Measurements from ENCODE around the gene CD63. TPM values are rescaled to one million over a fixed set of nuclear protein-coding genes. Genes with fewer than 3 reads are reported as not detected.

CD63 gene
- polyA plus RNA-seq, 1 donor from 2014 or later, result 217 TPM

DNA sequence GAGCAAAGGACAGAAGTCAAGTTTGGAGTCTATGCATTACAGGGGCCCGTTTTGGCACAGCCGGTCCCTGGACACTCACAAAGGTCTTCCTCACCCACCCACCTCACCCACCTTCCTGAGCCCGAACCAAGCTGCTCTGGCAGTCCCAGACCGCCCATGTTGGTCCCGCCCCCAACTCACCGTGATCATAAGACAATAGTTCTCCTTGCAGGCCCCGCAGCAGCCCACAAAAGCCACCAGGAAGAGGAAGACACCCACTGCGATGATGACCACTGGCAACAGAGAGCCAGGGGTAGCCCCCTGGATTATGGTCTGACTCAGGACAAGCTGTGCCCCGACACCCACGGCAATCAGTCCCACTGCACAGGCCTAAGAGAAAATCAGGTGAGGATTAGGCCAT lies 1.8 kb downstream of the CD63 start:
- Histone ChIP-seq H2AFZ (ENCODE audit: low read depth, low read length) (no peak overlapping the region), H3F3A (ENCODE audit: insufficient read depth, low read length, poor library complexity, severe bottlenecking) (no peaks in the 10 kb centered on the region), H3K9me2 (ENCODE audit: insufficient read depth, low read length) (no peaks in the 10 kb centered on the region), H3K36me3 (ENCODE audit: insufficient read depth, low read length) (peaks cover 3% of the 10 kb centered on the region), H3K27ac (ENCODE audit: low read length) (no peak overlapping the region), H3K9me3 (ENCODE audit: low read length) (no peaks in the 10 kb centered on the region), H3K9ac (ENCODE audit: low read length) (peak overlapping the region; percentile 97), H3K4me3 (ENCODE audit: low read length) (peak overlapping the region; percentile 91), H3K4me2 (ENCODE audit: low read length) (peak overlapping the region; percentile 90), H3K79me2 (replicated peaks; ENCODE audit: insufficient read depth, low read length) (peaks cover 19% of the 10 kb centered on the region), H4K20me1 (ENCODE audit: insufficient read depth) (no peaks in the 10 kb centered on the region), H3K27me3 (ENCODE audit: insufficient read depth, low read depth, low read length) (no peaks in the 10 kb centered on the region)
- TF ChIP-seq, protein P1, sequence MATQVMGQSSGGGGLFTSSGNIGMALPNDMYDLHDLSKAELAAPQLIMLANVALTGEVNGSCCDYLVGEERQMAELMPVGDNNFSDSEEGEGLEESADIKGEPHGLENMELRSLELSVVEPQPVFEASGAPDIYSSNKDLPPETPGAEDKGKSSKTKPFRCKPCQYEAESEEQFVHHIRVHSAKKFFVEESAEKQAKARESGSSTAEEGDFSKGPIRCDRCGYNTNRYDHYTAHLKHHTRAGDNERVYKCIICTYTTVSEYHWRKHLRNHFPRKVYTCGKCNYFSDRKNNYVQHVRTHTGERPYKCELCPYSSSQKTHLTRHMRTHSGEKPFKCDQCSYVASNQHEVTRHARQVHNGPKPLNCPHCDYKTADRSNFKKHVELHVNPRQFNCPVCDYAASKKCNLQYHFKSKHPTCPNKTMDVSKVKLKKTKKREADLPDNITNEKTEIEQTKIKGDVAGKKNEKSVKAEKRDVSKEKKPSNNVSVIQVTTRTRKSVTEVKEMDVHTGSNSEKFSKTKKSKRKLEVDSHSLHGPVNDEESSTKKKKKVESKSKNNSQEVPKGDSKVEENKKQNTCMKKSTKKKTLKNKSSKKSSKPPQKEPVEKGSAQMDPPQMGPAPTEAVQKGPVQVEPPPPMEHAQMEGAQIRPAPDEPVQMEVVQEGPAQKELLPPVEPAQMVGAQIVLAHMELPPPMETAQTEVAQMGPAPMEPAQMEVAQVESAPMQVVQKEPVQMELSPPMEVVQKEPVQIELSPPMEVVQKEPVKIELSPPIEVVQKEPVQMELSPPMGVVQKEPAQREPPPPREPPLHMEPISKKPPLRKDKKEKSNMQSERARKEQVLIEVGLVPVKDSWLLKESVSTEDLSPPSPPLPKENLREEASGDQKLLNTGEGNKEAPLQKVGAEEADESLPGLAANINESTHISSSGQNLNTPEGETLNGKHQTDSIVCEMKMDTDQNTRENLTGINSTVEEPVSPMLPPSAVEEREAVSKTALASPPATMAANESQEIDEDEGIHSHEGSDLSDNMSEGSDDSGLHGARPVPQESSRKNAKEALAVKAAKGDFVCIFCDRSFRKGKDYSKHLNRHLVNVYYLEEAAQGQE (IDR thresholded peaks at IDR 0.05; ENCODE audit: borderline replicate concordance), result no peak
- TF ChIP-seq EZH2 (IDR thresholded peaks at IDR 0.05; ENCODE audit: borderline replicate concordance, insufficient read depth, low read length, poor library complexity, severe bottlenecking) (no peak), POLR2AphosphoS5 (IDR thresholded peaks at IDR 0.05) (no peak), RAD21 (conservative IDR thresholded peaks at IDR 0.05) (no peak), TAF1 (IDR thresholded peaks at IDR 0.05; ENCODE audit: low read depth) (no peak), MXI1 (conservative IDR thresholded peaks at IDR 0.05; ENCODE audit: poor library complexity, severe bottlenecking) (no peak), SMC3 (conservative IDR thresholded peaks at IDR 0.05; ENCODE audit: poor library complexity) (no peak)

DNA sequence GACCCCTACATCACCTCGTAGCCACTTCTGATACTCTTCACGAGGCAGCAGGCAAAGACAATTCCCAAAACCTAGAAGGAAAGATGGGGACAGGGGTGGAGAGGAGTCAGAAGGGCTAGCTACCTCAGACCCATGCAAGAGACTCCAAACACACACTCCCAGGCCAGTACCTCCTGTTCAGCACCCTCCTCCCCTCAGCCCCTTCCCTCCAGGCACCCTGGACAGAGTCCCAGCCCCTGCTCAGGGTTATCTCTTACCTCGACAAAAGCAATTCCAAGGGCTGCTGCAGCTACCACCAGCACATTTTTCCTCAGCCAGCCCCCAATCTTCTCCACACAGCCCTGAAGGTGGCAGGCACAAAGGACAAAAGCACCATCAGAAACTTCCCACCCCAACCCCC lies 3.3 kb downstream of the CD63 start:
- no peak overlapping the region for H3K4me2 ChIP-seq (ENCODE audit: low read length)
- no peaks in the 10 kb centered on the region for H3K9me2 ChIP-seq (ENCODE audit: insufficient read depth, low read length)
- H2AFZ ChIP-seq (ENCODE audit: low read depth, low read length), result no peak overlapping the region
- no peak for TF ChIP-seq SMC3 (conservative IDR thresholded peaks at IDR 0.05; ENCODE audit: poor library complexity)
- TF ChIP-seq, protein P2, sequence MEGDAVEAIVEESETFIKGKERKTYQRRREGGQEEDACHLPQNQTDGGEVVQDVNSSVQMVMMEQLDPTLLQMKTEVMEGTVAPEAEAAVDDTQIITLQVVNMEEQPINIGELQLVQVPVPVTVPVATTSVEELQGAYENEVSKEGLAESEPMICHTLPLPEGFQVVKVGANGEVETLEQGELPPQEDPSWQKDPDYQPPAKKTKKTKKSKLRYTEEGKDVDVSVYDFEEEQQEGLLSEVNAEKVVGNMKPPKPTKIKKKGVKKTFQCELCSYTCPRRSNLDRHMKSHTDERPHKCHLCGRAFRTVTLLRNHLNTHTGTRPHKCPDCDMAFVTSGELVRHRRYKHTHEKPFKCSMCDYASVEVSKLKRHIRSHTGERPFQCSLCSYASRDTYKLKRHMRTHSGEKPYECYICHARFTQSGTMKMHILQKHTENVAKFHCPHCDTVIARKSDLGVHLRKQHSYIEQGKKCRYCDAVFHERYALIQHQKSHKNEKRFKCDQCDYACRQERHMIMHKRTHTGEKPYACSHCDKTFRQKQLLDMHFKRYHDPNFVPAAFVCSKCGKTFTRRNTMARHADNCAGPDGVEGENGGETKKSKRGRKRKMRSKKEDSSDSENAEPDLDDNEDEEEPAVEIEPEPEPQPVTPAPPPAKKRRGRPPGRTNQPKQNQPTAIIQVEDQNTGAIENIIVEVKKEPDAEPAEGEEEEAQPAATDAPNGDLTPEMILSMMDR (IDR thresholded peaks at IDR 0.05; ENCODE audit: poor library complexity, severe bottlenecking), result no peak
- TF ChIP-seq POLR2AphosphoS5 (IDR thresholded peaks at IDR 0.05), result no peak
- H3K4me3 ChIP-seq (ENCODE audit: low read length), result no peak overlapping the region
- no peak overlapping the region for H3K27ac ChIP-seq (ENCODE audit: low read length)
- peaks cover 3% of the 10 kb centered on the region for H3K36me3 ChIP-seq (ENCODE audit: insufficient read depth, low read length)
- H3F3A ChIP-seq (ENCODE audit: insufficient read depth, low read length, poor library complexity, severe bottlenecking), result no peaks in the 10 kb centered on the region
- H3K27me3 ChIP-seq (ENCODE audit: insufficient read depth, low read depth, low read length), result no peaks in the 10 kb centered on the region
- H3K9me3 ChIP-seq (ENCODE audit: low read length), result no peaks in the 10 kb centered on the region
- H4K20me1 ChIP-seq (ENCODE audit: insufficient read depth), result no peaks in the 10 kb centered on the region
- H3K9ac ChIP-seq (ENCODE audit: low read length), result no peak overlapping the region
- H3K79me2 ChIP-seq (replicated peaks; ENCODE audit: insufficient read depth, low read length), result peaks cover 17% of the 10 kb centered on the region

DNA sequence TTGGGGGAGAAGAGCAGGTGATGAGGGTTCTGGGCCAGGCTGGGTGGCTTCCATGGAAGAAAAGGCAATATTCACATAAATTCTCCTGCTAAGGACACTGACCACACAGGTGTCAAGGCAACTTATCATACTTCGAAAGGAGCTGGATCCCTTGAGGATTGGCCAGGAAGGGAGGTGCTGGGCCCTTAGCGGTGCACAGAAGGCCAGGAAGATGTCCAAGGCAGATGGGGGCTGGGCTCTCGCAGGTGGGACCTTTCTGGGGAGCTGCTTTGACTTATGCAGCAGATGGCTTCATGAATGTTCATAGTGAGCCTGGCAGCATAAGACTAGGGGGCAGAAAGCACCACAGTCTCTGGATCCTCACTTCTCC lies 3.9 kb downstream of the CD63 start:
- Histone ChIP-seq H3K27ac (ENCODE audit: low read length) (no peak overlapping the region), H3K79me2 (replicated peaks; ENCODE audit: insufficient read depth, low read length) (peaks cover 17% of the 10 kb centered on the region), H3K9me3 (ENCODE audit: low read length) (no peaks in the 10 kb centered on the region), H3K4me2 (ENCODE audit: low read length) (no peak overlapping the region), H2AFZ (ENCODE audit: low read depth, low read length) (no peak overlapping the region), H3K4me3 (ENCODE audit: low read length) (no peak overlapping the region), H3K9ac (ENCODE audit: low read length) (no peak overlapping the region), H3K27me3 (ENCODE audit: insufficient read depth, low read depth, low read length) (no peaks in the 10 kb centered on the region), H3K36me3 (ENCODE audit: insufficient read depth, low read length) (peaks cover 3% of the 10 kb centered on the region), H4K20me1 (ENCODE audit: insufficient read depth) (no peaks in the 10 kb centered on the region), H3F3A (ENCODE audit: insufficient read depth, low read length, poor library complexity, severe bottlenecking) (no peaks in the 10 kb centered on the region), H3K9me2 (ENCODE audit: insufficient read depth, low read length) (no peaks in the 10 kb centered on the region)
- TF ChIP-seq, protein P2 (IDR thresholded peaks at IDR 0.05; ENCODE audit: poor library complexity, severe bottlenecking), result peak; percentile 25
- TF ChIP-seq EZH2 (IDR thresholded peaks at IDR 0.05; ENCODE audit: borderline replicate concordance, insufficient read depth, low read length, poor library complexity, severe bottlenecking), result no peak
